ENCODE results near the gene GSTA4.

DNA sequence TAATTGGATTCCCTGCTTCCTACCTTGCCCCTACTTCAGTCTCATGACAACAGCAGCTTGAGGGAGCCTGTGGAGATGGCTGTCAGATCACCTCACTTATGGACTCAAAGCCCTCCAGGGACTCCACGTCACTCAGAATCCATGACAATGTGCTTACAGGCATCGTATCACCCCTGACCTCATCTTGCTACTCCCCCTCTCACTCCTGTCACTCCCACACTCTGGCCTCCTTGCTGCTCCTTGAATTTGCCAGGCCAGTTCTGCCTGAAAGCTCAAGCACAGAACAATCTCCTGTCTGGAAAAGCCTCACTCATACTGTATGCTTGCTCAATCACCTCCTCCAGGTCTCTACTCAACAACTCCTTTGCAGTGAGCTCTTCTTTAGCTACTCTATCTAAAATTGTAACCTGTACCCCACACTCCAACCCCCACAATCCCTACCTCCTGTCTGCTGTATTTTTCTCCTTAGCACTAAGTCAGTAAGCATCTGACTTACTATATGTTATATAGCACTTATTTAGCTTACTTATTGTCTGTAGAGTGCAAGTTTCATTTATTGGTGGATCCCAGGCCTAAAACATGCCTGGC, 10.7 kb upstream of the GSTA4 start:
- no peak for TF ChIP-seq POLR2AphosphoS5 (IDR thresholded peaks at IDR 0.05; ENCODE audit: low read depth, low read length)
- TF ChIP-seq TAF1 (IDR thresholded peaks at IDR 0.05; ENCODE audit: low read depth, low read length) = no peak
